ENCODE data around the gene UXS1. TPM values are rescaled to one million over a fixed set of nuclear protein-coding genes. Genes with fewer than 3 reads are reported as not detected.

The UXS1 gene
- total and polyA plus RNA-seq, 3 donors from 2014 or later, result 51.3 to 95.1 (median 76.6) TPM

GRCh38 chr2:106054880-106055655 is 139.0 kb downstream of the UXS1 start:
- intact Hi-C loops (cut with DNase I; ENCODE audit: low total_unique reads), result no loop called here
- Histone ChIP-seq H3K9me3 (no peaks in the 10 kb centered on the region), H3K27ac (no peak overlapping the region), H3K4me1 (no peaks in the 10 kb centered on the region), H3K36me3 (ENCODE audit: low read depth, missing control alignments) (no peaks in the 10 kb centered on the region), H3K27me3 (no peaks in the 10 kb centered on the region), H3K4me3 (no peak overlapping the region)
- 91 to 96% methylated on average over 11 to 12 of the region's 12 CpGs for WGBS, 2 donors
- TF ChIP-seq POLR2A (IDR thresholded peaks at IDR 0.05) (no peak), CTCF (IDR thresholded peaks at IDR 0.05) (no peak)
- no peak for DNase-seq

GRCh38 chr2:106054321-106054720 is 139.8 kb downstream of the UXS1 start:
- Histone ChIP-seq H3K4me1 (no peaks in the 10 kb centered on the region), H3K9me3 (no peaks in the 10 kb centered on the region), H3K4me3 (no peak overlapping the region), H3K27ac (no peak overlapping the region), H3K36me3 (ENCODE audit: low read depth, missing control alignments) (no peaks in the 10 kb centered on the region), H3K27me3 (no peaks in the 10 kb centered on the region)
- 92 to 97% methylated on average over 9 of the region's 9 CpGs for WGBS, 2 donors
- DNase-seq, result no peak
- TF ChIP-seq POLR2A (IDR thresholded peaks at IDR 0.05) (no peak), CTCF (IDR thresholded peaks at IDR 0.05) (no peak)
- intact Hi-C loops (cut with DNase I; ENCODE audit: low total_unique reads), result no loop called here

GRCh38 chr2:106053581-106053980 is 140.5 kb downstream of the UXS1 start:
- Histone ChIP-seq H3K9me3 (no peaks in the 10 kb centered on the region), H3K4me1 (no peaks in the 10 kb centered on the region), H3K4me3 (no peak overlapping the region), H3K27ac (no peak overlapping the region), H3K36me3 (ENCODE audit: low read depth, missing control alignments) (no peaks in the 10 kb centered on the region), H3K27me3 (no peaks in the 10 kb centered on the region)
- DNase-seq, result no peak
- WGBS, 2 donors, result 86 to 95% methylated on average over 6 of the region's 6 CpGs
- intact Hi-C loops (cut with DNase I; ENCODE audit: low total_unique reads), result no loop called here
- TF ChIP-seq CTCF (IDR thresholded peaks at IDR 0.05) (no peak), POLR2A (IDR thresholded peaks at IDR 0.05) (no peak)

- H3K9me3 ChIP-seq, result no peaks in the 10 kb centered on the region
- H3K4me1 ChIP-seq, result no peaks in the 10 kb centered on the region
- no peak for DNase-seq
These were observed 141.0 kb downstream of the UXS1 start for GRCh38 chr2:106053116-106053515.

More at GRCh38 chr2:106053116-106053515, 141.0 kb downstream of the UXS1 start:
- 52 to 62% methylated on average over 2 of the region's 2 CpGs for WGBS, 2 donors
- intact Hi-C loops (cut with DNase I; ENCODE audit: low total_unique reads), result no loop called here
- Histone ChIP-seq H3K27me3 (no peaks in the 10 kb centered on the region), H3K27ac (no peak overlapping the region), H3K36me3 (ENCODE audit: low read depth, missing control alignments) (no peaks in the 10 kb centered on the region), H3K4me3 (no peak overlapping the region)
- TF ChIP-seq CTCF (IDR thresholded peaks at IDR 0.05) (no peak), POLR2A (IDR thresholded peaks at IDR 0.05) (no peak)
